ENCODE results near the gene FAM193B. TPM values are rescaled to one million over a fixed set of nuclear protein-coding genes. Genes with fewer than 3 reads are reported as not detected.

FAM193B gene
- polyA plus RNA-seq, 1 of the 3 experiments (the other 2 are of a cell fraction), result 48.1 TPM

GRCh38 chr5:177569894-177570293, 15.5 kb upstream of the FAM193B start:
- Histone ChIP-seq H3K4me2 (no peak overlapping the region), H3K27me3 (ENCODE audit: insufficient read depth) (no peaks in the 10 kb centered on the region; the same call in 1 of the 2 replicates), H3K4me1 (ENCODE audit: control insufficient read depth in 1 of 2, insufficient read depth in 2 of 2, low read depth in 1 of 2, low read length in 1 of 2) (no peaks in the 10 kb centered on the region), H3K9me2 (no peaks in the 10 kb centered on the region), H3F3A (replicated peaks; ENCODE audit: insufficient read depth) (no peaks in the 10 kb centered on the region), H3K27ac (ENCODE audit: low read depth in 2 of 2, low read length in 1 of 2) (no peak overlapping the region), H3K4me3 (ENCODE audit: low read depth in 2 of 2, low read length in 1 of 2) (no peak overlapping the region), H2AFZ (ENCODE audit: low read depth) (no peak overlapping the region), H3K9me3 (no peaks in the 10 kb centered on the region), H3K9ac (no peak overlapping the region), H4K20me1 (ENCODE audit: insufficient read depth) (no peaks in the 10 kb centered on the region), H3K79me2 (ENCODE audit: insufficient read depth) (no peaks in the 10 kb centered on the region), H3K36me3 (replicated peaks in 1 of 2; ENCODE audit: control insufficient read depth in 1 of 2, insufficient read depth in 2 of 2, low read length in 1 of 2) (no peaks in the 10 kb centered on the region)
- ChIA-PET POLR2A (no interaction called here), CTCF (no interaction called here)
- TF ChIP-seq REST (IDR thresholded peaks at IDR 0.05; ENCODE audit: low read depth, low read length) (no peak), FOSL2 (IDR thresholded peaks at IDR 0.05; ENCODE audit: borderline replicate concordance, low read depth) (no peak), TCF12 (IDR thresholded peaks at IDR 0.05) (no peak), FOXM1 (IDR thresholded peaks at IDR 0.05; ENCODE audit: low read depth) (no peak), PBX3 (IDR thresholded peaks at IDR 0.05) (no peak), MAX (IDR thresholded peaks at IDR 0.05; ENCODE audit: low read depth) (no peak), RCOR1 (IDR thresholded peaks at IDR 0.05; ENCODE audit: low read length) (no peak), SIN3A (IDR thresholded peaks at IDR 0.05; ENCODE audit: borderline replicate concordance, low read depth, low read length) (no peak), RAD21 (IDR thresholded peaks at IDR 0.05; ENCODE audit: low read length) (no peak), EP300 (IDR thresholded peaks at IDR 0.05; ENCODE audit: borderline replicate concordance in 1 of 2, low read depth in 1 of 2, low read length in 1 of 2) (no peak), YY1 (IDR thresholded peaks at IDR 0.05; ENCODE audit: low read depth) (no peak), EZH2phosphoT487 (IDR thresholded peaks at IDR 0.05; ENCODE audit: borderline replicate concordance, low read depth) (no peak), RXRA (IDR thresholded peaks at IDR 0.05; ENCODE audit: borderline replicate concordance, low read depth) (no peak), MXI1 (IDR thresholded peaks at IDR 0.05; ENCODE audit: low read depth, low read length) (no peak)
- TF ChIP-seq, protein P1, sequence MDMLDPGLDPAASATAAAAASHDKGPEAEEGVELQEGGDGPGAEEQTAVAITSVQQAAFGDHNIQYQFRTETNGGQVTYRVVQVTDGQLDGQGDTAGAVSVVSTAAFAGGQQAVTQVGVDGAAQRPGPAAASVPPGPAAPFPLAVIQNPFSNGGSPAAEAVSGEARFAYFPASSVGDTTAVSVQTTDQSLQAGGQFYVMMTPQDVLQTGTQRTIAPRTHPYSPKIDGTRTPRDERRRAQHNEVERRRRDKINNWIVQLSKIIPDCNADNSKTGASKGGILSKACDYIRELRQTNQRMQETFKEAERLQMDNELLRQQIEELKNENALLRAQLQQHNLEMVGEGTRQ (IDR thresholded peaks at IDR 0.05; ENCODE audit: borderline replicate concordance, low read depth, low read length), result no peak
- TF ChIP-seq, protein P2, sequence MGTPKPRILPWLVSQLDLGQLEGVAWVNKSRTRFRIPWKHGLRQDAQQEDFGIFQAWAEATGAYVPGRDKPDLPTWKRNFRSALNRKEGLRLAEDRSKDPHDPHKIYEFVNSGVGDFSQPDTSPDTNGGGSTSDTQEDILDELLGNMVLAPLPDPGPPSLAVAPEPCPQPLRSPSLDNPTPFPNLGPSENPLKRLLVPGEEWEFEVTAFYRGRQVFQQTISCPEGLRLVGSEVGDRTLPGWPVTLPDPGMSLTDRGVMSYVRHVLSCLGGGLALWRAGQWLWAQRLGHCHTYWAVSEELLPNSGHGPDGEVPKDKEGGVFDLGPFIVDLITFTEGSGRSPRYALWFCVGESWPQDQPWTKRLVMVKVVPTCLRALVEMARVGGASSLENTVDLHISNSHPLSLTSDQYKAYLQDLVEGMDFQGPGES (IDR thresholded peaks at IDR 0.05; ENCODE audit: low read depth, low read length), result no peak
- WGBS (ENCODE audit: low lambda C conversion rate), result 39% methylated on average over 2 of the region's 2 CpGs
- DNase-seq, result no peak
